Spleen (tissue), 11 donors: ENCODE measurements around the gene OR10H2. TPM values are rescaled to one million over a fixed set of nuclear protein-coding genes. Genes with fewer than 3 reads are reported as not detected.

ENCODE experiments used
- DNase-seq: peaks from one replicate; pipeline ENCODE4 v3.0.0-alpha.2; 2020
- H3K27ac ChIP-seq, 8 donors: fragments of 200-600 bp; sonication (generic) in 7 of 8; 1 replicate in 4 of 8; 2 replicates in 4 of 8; pipeline versions ENCODE4 v1.5.0 to v1.8.0; 2016 to 2021; ENCODE audit warnings: inconsistent platforms in 4 of 8, mild to moderate bottlenecking in 4 of 8, moderate library complexity in 1 of 8
- H3K27me3 ChIP-seq, 7 donors: fragments of 200-600 bp; sonication (generic) in 6 of 7; replicated peaks in 1 of 7; 1 replicate in 4 of 7; 2 replicates in 3 of 7; pipeline versions ENCODE4 v1.5.0 to v1.8.0; 2016 to 2021; ENCODE audit warnings: inconsistent platforms in 3 of 7, mild to moderate bottlenecking in 1 of 7
- H3K36me3 ChIP-seq, 6 donors: fragments of 200-600 bp; sonication (generic) in 5 of 6; 1 replicate in 4 of 6; 2 replicates in 2 of 6; pipeline versions ENCODE4 v1.5.0 to v1.8.0; 2016 to 2021; ENCODE audit warnings: inconsistent platforms in 2 of 6
- H3K4me1 ChIP-seq, 6 donors: fragments of 200-600 bp; sonication (generic) in 5 of 6; 1 replicate in 3 of 6; 2 replicates in 3 of 6; pipeline versions ENCODE4 v1.5.0 to v1.8.0; 2016 to 2021; ENCODE audit warnings: inconsistent platforms in 3 of 6
- H3K4me3 ChIP-seq, 8 donors: fragments of 200-600 bp; sonication (generic) in 7 of 8; 1 replicate in 4 of 8; 2 replicates in 4 of 8; pipeline versions ENCODE4 v1.5.0 to v1.8.0; 2016 to 2021; ENCODE audit warnings: inconsistent platforms in 4 of 8, mild to moderate bottlenecking in 4 of 8, moderate library complexity in 2 of 8
- H3K9me3 ChIP-seq, 8 donors: fragments of 200-600 bp; sonication (generic) in 7 of 8; 1 replicate in 4 of 8; 2 replicates in 4 of 8; pipeline versions ENCODE4 v1.5.0 to v1.8.0; 2016 to 2021; ENCODE audit warnings: inconsistent platforms in 4 of 8
- CTCF ChIP-seq, 11 experiments: fragments of 200-600 bp in 7 of 11; fragments of 450-650 bp in 4 of 11; sonication (generic) in 4 of 11; IDR thresholded peaks in 8 of 11; conservative IDR thresholded peaks in 3 of 11; 1 replicate in 7 of 11; 2 replicates in 4 of 11; pipeline versions ENCODE4 v1.4.0 to v1.8.0; 2016 to 2021; ENCODE audit warnings: antibody characterized with exemption in 11 of 11, inconsistent platforms in 4 of 11, mild to moderate bottlenecking in 1 of 11
- POLR2A ChIP-seq, 3 donors: fragments of 450-650 bp; IDR thresholded peaks; one replicate each; pipeline ENCODE4 v1.5.1; 2017; ENCODE audit warnings: antibody characterized with exemption in 3 of 3, mild to moderate bottlenecking in 1 of 3
- POLR2AphosphoS5 ChIP-seq, 3 donors: sonication (generic); formaldehyde crosslinking; IDR thresholded peaks; one replicate each; pipeline ENCODE4 v1.5.1; 2017; ENCODE audit warnings: antibody characterized with exemption in 3 of 3
- WGBS, 5 donors: extraction: QIAGEN DNeasy Blood & Tissue Kit in 3 of 5; methylation state at CpG; one replicate each; pipeline versions ENCODE4 v1.1.5 to v1.1.7; 2013 to 2018; 5-methylcytosine and 5-hydroxymethylcytosine counted together
- intact Hi-C: fragments of 100-400 bp; cut with DNase I; formaldehyde crosslinking; loops from one replicate; pipeline ENCODE4 v1.15.0; 2023; ENCODE audit warnings: low total_unique reads
- polyA plus RNA-seq, 3 donors: library from polyadenylated mRNA; stranded (reverse); fragments of 200-250 nt; gene quantifications; one replicate each; pipeline ENCODE4 v1.2.1, GENCODE V29; 2013
- total RNA-seq, 7 donors: library from RNA; depleted of rRNA in 3 of 7; stranded (reverse); fragments of >200 nt in 3 of 7; fragmentation: NEBNext Ultra II Directional in 4 of 7; extraction: Animal tissue kit (Norgen Biotek cat#: 25700) in 4 of 7; gene quantifications; one replicate each; pipeline versions ENCODE4 v1.1.0 to v1.2.1, GENCODE V29; 2016 to 2021
- donor health status: healthy with polysubstance abuse.
- donor health status: DM: no; HTN: no; CAD: no; lungs with moderate emphysema.
- donor health status: DM: no; HTN: no; CAD: no.
- donor health status: Bipolar disorder and iron deficiency.
- donor health status: healthy.
- donor health status: DM: no; HTN: no; CAD: no.
- donor health status: DM: yes; HTN: yes; CAD: no.

The OR10H2 gene
- total and polyA plus RNA-seq, 10 donors, result not detected

GRCh38 chr19:15775249-15775648 lies 47.4 kb downstream of the OR10H2 start:
- Histone ChIP-seq H3K27ac (no peak overlapping the region), H3K36me3 (no peaks in the 10 kb centered on the region), H3K27me3 (peaks cover 0 to 58% (median 0%) of the 10 kb centered on the region in 7 donors), H3K9me3 (no peaks in the 10 kb centered on the region), H3K4me1 (peaks cover 0 to 2% (median 0%) of the 10 kb centered on the region in 6 donors), H3K4me3 (no peak overlapping the region)
- TF ChIP-seq POLR2A (IDR thresholded peaks at IDR 0.05), result no peak
- TF ChIP-seq POLR2AphosphoS5 (IDR thresholded peaks at IDR 0.05), result no peak
- no peak for TF ChIP-seq CTCF (IDR thresholded peaks at IDR 0.05 in 8 of 11, conservative IDR thresholded peaks at IDR 0.05 in 3 of 11)
- intact Hi-C loops, result no loop called here
- no peak for DNase-seq
- 41 to 55% (median 52%) methylated on average over 2 of the region's 2 CpGs for WGBS, 5 donors

GRCh38 chr19:15776264-15776663 lies 48.4 kb downstream of the OR10H2 start:
- WGBS, 5 donors, result 82 to 94% (median 92%) methylated on average over 4 of the region's 4 CpGs
- TF ChIP-seq POLR2A (IDR thresholded peaks at IDR 0.05) (no peak), CTCF (IDR thresholded peaks at IDR 0.05 in 8 of 11, conservative IDR thresholded peaks at IDR 0.05 in 3 of 11) (no peak), POLR2AphosphoS5 (IDR thresholded peaks at IDR 0.05) (no peak)
- Histone ChIP-seq H3K36me3 (no peaks in the 10 kb centered on the region), H3K9me3 (no peaks in the 10 kb centered on the region), H3K27me3 (peaks cover 0 to 48% (median 0%) of the 10 kb centered on the region in 7 donors), H3K27ac (no peak overlapping the region), H3K4me1 (peaks cover 0 to 6% (median 0%) of the 10 kb centered on the region in 6 donors), H3K4me3 (no peak overlapping the region)
- intact Hi-C loops, result no loop called here
- no peak for DNase-seq

- TF ChIP-seq POLR2A (IDR thresholded peaks at IDR 0.05) (no peak), CTCF (IDR thresholded peaks at IDR 0.05 in 8 of 11, conservative IDR thresholded peaks at IDR 0.05 in 3 of 11) (no peak), POLR2AphosphoS5 (IDR thresholded peaks at IDR 0.05) (no peak)
- no peak overlapping the region for H3K4me3 ChIP-seq
- 46 to 69% (median 50%) methylated on average over 9 of the region's 9 CpGs for WGBS, 5 donors
Observed at GRCh38 chr19:15776991-15777970, 49.5 kb downstream of the OR10H2 start.

More at GRCh38 chr19:15776991-15777970, 49.5 kb downstream of the OR10H2 start:
- Histone ChIP-seq H3K27ac (no peak overlapping the region), H3K4me1 (peaks cover 0 to 6% (median 0%) of the 10 kb centered on the region in 6 donors), H3K27me3 (peaks cover 0 to 45% (median 0%) of the 10 kb centered on the region in 7 donors), H3K9me3 (no peaks in the 10 kb centered on the region), H3K36me3 (no peaks in the 10 kb centered on the region)
- intact Hi-C loops, result no loop called here
- no peak for DNase-seq

Other genes with a start within 250 kb of the OR10H2 start
- under 1 TPM in 2 of 7 donors, not detected in 5; 0.10 to 0.16 TPM for gene PGLYRP2, start 248.5 kb upstream of the OR10H2 start, total RNA-seq
- under 1 TPM in 2 of 3 donors, not detected in 1; 0.02 to 0.06 TPM for gene PGLYRP2, start 248.5 kb upstream of the OR10H2 start, polyA plus RNA-seq
- 1 to 10 TPM in 1 of 7 donors, under 1 TPM in 4, not detected in 2; 0.28 to 1.2 (median 0.37) TPM for gene CYP4F22, start 219.5 kb upstream of the OR10H2 start, total RNA-seq
- gene CYP4F22, start 219.5 kb upstream of the OR10H2 start, polyA plus RNA-seq, result under 1 TPM; 0.10 to 0.17 (median 0.14) TPM
- gene CYP4F8, start 112.8 kb upstream of the OR10H2 start, total RNA-seq, result not detected
- not detected for gene CYP4F8, start 112.8 kb upstream of the OR10H2 start, polyA plus RNA-seq
- gene CYP4F3, start 87.1 kb upstream of the OR10H2 start, total RNA-seq, result 10 to 100 TPM in 4 of 7 donors, 1 to 10 TPM in 3; 3.5 to 44.1 (median 12.3) TPM
- gene CYP4F3, start 87.1 kb upstream of the OR10H2 start, polyA plus RNA-seq, result under 1 TPM; 0.03 to 0.99 (median 0.48) TPM
- 1 to 10 TPM; 2.8 to 8.2 (median 4.2) TPM for gene CYP4F12, start 54.9 kb upstream of the OR10H2 start, total RNA-seq
- 1 to 10 TPM; 1.9 to 8.3 (median 4.0) TPM for gene CYP4F12, start 54.9 kb upstream of the OR10H2 start, polyA plus RNA-seq
- not detected for gene OR10H3, start 10.0 kb downstream of the OR10H2 start, total RNA-seq
- gene OR10H3, start 10.0 kb downstream of the OR10H2 start, polyA plus RNA-seq, result not detected
- gene OR10H5, start 59.6 kb downstream of the OR10H2 start, total RNA-seq, result not detected
- gene OR10H5, start 59.6 kb downstream of the OR10H2 start, polyA plus RNA-seq, result not detected
- not detected for gene OR10H1, start 87.6 kb downstream of the OR10H2 start, total RNA-seq
- gene OR10H1, start 87.6 kb downstream of the OR10H2 start, polyA plus RNA-seq, result not detected
- under 1 TPM in 1 of 7 donors, not detected in 6; 0.37 TPM for gene CYP4F2, start 170.1 kb downstream of the OR10H2 start, total RNA-seq
- not detected for gene CYP4F2, start 170.1 kb downstream of the OR10H2 start, polyA plus RNA-seq
- 1 to 10 TPM in 5 of 7 donors, under 1 TPM in 1, not detected in 1; 0.34 to 4.9 (median 1.9) TPM for gene CYP4F11, start 206.5 kb downstream of the OR10H2 start, total RNA-seq
- under 1 TPM in 2 of 3 donors, not detected in 1; 0.07 to 0.58 TPM for gene CYP4F11, start 206.5 kb downstream of the OR10H2 start, polyA plus RNA-seq
- not detected for gene OR10H4, start 221.0 kb downstream of the OR10H2 start, total RNA-seq
- not detected for gene OR10H4, start 221.0 kb downstream of the OR10H2 start, polyA plus RNA-seq